Measurements from ENCODE around the gene IFI35.
A peak's percentile ranks its signal among the peaks of the same experiment; 100 is the strongest.
"Not testable (repeated sequence)": the region's sequence is repeated elsewhere in the genome, so short reads cannot be mapped to it uniquely, and the experiment has no call there.

The IFI35 gene

DNA sequence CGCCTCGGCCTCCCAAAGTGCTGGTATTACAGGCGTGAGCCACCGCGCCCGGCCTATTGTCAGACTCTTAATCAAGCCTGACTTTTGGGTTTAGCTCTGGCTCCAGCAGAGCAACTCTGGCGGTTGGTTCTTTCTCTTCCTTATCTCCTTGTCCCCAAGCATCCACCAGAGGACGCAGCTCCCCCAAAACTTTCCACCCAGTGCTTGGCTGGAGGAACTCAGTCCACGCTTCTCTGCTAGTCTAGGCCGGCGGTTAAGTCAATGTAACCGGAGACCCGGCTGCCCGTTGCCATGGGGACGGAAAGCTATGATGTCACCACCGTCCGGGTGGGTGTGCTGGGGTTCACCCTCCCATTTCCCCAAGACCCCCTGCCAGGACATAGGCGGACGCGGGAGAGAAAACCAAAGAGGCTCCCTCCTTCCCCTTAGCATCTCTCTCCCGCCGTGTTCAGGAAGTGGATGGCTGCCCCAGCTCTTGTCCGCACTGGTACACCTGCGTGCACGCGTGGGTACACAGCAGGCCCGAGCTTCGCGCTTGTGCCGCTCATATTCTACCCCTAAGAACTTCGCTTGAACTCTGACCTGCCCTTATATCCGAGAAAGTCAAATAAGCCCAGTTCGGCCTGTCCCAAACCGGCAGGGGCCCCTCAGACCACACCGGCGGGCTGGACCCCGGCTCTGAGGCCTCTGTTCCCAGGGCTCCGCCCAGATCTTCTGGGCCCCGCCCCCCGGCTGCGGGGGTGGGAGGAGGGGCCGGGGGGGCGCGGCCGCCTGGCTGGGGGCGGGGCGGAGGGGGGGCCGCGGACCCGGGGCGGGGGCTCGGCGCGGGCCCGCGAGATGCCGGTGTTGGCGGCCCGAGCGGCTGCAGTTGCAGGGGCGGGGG lies 18.1 kb downstream of the IFI35 start, which contains the start of gene RND2:
Gene RND2 (plus strand): TSS at position 825 of the 883 bp plus-strand sequence. CDS start 117 bp downstream, outside the sequence.
- DNase-seq = peak; percentile 74

DNA sequence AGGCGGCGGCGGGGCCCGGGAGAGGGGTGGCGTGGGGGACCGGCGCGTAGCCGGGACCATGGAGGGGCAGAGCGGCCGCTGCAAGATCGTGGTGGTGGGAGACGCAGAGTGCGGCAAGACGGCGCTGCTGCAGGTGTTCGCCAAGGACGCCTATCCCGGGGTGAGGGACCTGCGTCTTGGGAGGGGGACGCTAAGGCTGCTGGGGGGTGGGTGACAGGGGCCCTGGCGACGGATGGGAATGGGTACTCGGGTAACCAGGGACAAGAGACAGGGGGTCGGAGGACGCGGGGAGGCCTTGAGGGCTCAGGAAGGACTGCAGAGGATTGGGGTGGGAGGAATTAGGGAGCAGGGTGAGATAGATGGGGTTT lies 18.7 kb downstream of the IFI35 start:
- DNase-seq = no peak

DNA sequence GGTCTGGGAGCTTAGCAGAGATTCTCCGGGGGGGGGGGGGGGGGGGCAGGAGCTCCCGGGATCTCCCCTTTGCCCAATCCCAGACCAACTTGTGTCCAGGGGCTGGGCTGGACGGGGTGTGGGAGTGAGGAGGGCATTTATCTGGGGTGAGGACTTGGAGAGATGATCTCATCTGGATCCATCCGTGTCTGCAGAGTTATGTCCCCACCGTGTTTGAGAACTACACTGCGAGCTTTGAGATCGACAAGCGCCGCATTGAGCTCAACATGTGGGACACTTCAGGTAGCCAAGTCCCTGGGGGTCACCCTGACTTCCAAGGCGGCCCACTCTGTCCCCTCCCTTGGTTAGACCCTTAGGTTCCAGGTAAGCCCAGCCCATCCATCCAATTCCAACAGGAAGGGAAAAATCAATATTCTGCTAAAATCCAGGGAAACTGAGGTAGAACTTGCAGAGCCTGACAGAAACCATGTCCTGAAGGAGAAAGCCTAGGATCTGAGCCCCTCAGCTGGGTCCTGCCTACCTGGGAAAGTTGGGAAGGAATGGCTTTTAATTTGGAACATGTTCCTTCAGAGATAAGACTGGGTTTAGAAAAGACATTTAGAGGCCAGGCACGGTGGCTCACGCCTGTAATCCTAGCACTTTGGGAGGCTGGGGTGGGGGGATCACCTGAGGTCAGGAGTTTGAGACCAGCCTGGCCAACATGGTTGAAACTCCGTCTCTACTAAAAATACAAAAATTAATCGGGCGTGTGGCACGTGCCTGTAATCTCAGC lies 19.4 kb downstream of the IFI35 start:
- DNase-seq = no peak

DNA sequence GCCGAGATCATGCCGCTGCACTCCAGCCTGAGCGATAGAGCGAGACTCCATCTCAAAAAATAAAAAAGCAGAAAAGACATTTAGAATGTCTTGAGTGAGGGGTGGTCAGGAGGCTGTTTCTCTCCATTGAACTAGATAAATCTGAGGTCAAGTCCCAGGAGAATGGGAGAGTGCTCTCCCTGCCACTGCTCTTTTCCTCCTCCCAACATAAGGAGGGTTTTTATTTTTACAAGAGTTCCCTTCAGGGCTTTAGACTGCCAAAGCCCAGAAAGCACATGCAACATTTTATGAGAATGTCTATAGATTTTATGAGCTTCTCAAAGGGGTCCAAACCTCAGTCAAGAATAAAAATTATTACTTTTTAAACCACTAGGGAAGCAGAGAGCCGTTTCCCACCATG lies 20.0 kb downstream of the IFI35 start:
- no peak for DNase-seq

DNA sequence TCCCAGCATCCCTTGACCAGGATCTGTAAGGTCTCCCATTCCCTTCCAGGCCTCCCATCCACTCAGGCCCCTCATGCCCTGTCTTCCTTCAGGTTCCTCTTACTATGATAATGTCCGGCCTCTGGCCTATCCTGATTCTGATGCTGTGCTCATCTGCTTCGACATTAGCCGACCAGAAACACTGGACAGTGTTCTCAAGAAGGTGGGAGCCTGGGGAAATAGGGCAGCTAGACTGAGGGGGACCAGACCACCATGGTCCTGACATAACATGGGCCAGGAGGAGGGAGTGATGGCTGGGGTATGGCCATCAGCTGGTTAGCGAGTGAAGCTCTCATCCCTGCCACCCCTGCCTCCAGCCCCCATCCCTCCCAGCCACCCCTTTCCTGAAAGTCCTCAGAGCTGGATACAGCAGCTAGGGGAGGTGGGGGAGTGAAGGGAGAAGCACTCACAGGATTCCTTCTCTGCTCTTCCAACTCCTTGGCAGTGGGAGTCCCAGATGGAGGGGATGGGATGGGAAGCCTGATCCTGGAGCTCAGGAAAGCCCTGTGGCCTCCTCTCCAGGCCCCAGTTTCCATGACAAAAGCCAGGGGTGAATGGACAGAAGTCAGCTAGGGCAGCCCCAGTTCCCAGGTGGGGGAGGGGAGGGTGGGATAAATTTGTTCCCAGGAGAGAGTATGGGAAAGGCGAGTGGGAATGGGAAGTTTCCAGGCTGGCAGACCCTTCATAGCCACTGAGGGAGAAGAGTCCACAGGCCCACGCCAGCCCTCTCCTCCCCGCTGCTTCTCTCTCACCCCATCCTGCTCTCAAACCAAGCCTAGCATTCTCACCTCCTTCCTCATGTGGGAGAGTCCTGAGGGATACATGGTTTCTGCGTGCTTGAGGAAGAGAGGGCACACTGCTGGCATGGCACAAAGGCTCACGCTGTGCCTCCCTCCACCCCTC lies 20.8 kb downstream of the IFI35 start:
- no peak for DNase-seq

DNA sequence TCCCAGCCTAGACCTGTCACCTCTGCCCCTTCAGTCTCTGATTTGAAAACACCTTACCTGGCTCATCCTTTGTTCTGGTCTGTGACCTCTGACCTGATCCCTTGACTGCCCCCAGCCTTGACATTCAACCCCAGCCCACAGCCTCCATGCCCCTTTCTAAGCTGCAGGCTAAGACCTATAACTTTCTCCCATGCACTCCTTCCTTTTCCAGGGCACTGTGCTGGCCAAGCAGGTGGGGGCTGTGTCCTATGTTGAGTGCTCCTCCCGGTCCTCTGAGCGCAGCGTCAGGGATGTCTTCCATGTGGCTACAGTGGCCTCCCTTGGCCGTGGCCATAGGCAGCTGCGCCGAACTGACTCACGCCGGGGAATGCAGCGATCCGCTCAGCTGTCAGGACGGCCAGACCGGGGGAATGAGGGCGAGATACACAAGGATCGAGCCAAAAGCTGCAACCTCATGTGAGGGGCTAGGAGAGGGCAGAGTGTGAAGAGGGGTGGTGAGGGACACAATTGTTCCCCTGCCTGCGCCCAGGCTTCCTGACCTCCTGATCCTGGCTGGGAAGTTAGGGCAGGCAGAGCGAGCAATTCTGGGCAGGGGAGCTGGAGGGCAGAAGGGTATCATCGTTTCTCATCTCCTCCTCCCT lies 21.8 kb downstream of the IFI35 start:
- DNase-seq = no peak

DNA sequence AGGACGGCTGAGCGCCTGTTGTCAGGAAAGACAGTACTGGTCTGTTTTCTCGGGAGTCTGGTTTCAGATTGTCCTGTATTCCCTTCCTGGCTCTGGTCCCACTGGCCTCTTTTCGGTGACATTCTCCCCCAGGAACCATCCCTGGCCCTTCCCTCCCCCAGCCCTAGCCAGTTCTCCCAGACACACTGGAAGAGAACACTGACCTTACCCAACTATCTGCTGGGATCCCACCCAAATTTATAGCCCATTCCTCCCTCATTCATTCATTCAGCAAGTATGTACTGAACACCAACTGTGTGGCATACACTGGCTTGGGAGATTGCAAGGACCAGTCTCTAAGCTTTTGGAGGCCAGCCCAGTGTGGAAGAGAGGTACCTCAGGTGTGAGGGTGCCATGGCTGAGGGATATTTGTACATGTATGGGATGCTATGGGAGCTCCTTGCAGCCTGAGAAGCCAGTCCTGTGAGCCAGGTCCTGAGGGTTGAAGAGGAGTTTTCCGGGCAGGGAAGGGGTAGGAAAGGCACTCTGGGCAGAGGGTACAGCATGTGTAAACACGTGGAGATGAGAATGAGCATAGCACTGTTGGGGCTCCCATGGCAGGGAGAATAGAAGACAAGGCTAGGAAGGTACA lies 23.7 kb downstream of the IFI35 start:
- DNase-seq = no peak

DNA sequence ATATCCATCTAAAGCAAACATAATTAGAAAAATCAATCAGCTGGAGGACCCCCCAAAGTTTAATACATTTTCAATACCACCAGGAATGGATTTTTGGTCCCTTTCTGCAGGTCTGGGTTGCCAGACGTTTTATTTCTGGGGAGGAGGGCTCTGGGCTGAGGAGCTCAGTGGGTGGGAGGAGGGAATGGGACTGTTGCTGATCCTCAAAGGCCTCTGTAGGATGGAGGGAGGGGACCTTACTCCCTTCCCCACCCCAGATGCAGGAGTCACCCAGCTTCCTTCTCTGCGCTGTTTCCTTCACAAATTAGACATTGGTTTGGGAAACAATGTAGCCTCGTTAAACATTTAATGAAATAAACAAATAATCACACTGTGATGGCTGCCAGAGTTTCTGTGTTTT lies 25.1 kb downstream of the IFI35 start:
- DNase-seq = no peak

DNA sequence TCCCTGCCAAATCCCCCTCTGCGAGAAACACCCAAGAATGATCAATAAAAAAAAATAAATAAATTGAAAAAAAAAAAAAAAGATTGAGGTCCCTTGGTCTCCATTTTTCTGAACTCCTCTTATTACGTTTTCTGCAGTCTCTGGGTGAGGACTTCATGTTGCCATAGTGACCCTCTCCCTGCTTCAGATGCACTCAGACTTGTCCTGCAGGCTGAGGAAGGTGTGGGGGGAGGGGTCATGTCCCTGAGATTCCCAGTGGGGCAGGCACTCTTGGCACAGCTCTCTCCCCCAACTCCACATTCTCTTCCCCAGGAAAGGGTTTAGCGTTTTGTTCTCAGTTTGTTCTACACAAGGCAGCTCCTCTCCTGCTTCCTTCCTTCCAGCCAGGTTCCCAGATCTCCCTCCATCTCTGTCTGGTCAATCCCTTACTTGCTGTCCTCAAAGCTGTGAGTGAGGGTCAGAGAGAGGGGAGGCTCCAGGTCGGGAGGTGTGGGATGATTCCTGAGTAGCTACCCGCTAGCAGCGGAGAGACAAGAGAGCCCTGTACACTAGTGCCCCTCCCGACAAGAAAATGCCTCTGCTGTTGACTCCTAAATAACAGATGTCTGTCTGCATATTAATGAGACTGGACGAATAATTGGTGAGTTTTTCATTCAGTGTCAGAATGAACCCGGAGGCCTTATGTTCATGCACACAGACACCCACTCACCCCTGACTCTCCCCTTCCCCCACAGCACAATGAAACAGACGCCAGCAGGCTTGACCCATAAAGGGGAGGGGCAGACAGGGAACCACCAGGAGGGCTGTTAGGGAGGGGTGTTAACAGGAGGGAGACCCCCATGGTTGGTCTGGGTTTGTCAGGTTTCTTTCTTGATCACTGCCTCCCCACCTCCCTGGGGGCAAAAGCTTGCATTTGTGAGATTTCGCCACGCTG lies 27.6 kb downstream of the IFI35 start:
- no peak for DNase-seq

DNA sequence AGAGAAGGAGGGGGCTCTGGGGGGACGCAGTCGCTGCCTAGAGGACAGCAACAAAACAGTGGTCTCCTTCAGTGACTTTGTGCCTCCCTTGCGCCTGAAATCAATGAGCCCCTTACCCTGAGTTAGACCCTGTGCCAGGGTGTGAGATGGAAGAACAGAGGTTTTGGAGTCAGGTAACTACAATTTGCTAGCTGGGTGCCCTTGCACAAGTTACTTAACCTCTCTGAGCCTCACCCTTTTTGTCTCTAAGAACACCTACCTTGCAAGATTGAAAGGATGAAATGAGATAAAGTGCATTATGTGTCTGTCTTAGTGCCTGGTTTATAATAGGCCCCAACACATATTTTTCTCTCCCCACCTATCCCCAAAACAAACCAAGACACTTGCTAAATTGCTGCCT lies 28.3 kb downstream of the IFI35 start:
- no peak for DNase-seq

DNA sequence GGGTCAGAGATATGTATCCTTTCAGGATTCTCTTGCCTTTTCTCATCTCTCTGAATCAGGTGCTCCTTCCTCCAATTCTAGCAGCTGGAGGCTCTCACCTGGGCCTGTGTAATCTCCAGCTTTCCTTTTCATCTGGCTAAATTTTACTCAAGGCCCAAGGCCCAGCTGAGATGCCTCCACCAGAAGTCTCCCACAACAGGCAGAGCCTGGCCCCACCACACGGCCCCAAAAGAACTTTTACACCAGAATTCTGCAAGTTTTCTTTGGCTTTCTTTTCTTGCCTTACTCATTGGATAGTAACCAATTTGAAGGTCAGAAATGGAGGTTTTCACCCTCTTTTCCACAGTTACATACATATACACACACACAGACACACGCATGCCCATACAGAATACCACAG lies 33.1 kb downstream of the IFI35 start:
- no peak for DNase-seq

DNA sequence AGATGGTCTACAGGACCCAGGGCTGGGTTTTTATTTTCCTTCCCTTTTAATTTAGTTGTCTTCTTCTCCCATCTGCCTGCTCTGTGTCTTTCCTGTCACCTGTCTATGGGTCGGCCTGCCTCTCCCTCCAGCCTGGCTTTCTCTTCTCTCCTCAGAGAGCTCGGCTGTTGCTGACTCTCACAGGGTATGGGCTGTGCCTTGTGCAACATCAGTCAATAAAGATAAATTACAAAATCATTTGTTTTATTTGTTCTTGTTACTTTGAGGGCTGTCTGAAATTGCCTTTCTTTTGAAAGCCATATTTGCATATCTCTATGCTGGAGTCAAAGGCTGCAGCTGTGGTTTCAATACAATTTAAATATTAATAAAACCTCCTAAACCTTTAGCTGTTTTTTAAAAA lies 34.1 kb downstream of the IFI35 start:
- DNase-seq = no peak

DNA sequence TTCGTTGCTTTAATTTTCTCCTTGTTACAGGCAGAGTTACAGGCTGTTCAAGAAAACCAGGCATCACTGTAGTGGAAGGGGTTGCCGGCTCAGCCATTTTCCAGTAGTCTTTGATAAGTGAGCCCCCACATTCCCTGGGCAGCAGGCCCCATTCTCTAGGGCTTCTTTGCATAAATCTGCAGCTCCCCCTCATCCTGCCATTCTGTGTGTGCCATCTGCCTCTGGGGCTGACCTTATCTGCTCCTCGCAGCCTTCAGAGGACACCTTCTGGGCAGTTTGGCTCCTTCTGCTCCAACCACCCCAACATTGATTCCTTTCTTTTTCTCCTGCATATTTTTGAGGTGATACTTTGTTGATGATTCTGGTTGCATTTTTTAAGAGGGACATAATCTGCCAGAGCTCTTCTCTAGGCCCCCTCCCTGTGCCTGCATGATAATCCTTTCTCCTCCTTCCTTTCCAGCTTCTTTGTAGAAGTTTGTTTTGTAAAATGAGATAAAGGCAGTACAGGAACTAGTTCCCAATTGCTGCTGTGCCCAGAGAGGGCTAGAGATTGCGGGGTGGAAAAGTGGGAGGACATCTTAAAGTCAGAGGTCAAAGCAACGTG lies 35.5 kb downstream of the IFI35 start:
- DNase-seq = no peak

DNA sequence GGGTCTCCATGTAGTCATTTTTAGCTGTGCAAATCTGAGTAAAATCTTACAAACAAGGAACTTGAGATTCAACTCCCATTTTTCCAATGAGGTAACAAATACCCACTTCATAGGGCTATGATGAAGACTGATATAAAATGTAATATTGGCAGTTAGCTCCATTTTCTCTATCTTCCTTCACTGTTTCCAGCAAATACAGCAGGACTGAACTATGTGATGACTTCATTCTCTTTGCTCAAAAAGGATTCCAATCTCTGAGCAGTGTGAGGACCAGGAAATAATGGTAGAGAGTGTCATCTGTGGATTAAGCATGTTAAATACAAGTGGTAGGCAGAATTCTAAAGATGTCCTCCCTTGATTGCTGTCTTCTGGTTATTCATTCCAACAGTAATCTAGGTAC lies 36.7 kb downstream of the IFI35 start:
- no peak for DNase-seq

DNA sequence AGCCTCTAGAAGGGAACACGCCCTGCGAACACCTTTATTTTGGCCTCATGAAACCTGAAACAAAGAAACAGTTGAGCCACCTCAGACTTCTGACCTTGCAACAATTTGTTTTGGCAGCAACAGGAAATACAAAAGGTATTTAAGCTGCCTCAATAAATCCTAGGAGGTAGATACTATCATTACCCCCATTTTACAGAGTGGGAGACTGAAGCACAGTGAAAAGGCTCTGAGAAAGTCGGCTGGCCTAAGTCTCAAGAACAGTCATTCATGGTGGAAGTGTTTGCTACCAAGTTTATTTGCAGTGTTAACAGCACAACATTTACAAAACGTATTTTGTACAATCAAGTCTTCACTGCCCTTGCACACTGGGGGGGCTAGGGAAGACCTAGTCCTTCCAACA lies 37.4 kb downstream of the IFI35 start:
- no peak for DNase-seq

DNA sequence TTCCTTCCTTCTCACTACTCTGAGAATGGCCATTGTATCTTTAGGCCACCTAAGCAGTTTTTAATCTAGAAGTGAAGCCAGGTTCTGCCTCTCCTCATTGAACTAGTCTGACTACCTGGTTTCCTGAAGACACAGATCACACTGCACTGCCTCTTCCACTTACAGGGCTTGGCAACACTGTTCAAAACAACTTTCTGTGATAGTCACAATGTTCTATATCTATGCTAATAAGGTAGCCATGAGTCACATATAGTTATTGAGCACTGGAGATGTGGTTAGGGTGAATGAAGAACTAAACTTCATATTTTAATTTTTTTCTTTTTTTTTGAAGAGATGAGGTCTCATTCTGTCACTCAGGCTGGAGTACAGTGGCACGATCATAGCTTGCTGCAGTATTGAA lies 45.4 kb downstream of the IFI35 start:
- no peak for DNase-seq

DNA sequence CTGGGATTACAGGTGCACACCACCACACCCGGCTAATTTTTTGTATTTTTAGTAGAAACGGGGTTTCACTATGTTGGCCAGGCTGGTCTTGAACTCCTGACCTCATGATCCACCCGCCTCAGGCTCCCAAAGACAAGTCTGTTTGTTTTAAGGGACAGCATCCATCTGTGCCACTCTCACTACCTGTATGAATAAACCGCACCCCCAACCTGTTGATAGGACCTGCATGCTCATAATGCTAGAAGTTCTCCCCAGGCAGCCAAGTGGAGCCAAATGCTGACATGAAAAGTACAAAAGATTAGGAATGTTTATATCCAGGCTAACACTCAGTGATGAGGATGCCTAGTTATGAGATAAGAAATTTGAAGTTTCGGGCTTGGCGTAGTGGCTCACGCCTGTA lies 46.4 kb downstream of the IFI35 start:
- not testable (repeated sequence) for DNase-seq

DNA sequence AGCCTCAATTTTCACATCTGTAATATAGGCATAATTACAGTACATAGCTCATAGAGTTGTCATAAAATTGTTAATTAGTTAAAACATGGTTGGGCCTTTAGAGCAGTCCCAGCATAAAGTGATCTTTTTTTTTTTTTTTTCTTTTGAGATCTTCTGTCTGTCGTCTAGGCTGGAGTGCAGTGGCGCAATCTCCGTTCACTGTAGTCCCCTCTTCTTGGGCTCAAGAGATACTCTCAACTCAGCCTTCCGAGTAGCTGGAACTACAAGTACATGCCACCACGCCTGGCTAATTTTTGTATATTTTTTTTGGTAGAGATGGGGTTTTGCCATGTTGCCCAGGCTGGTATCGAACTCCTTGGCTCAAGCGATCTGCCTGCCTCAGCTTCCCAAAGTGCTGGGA lies 49.5 kb downstream of the IFI35 start:
- DNase-seq = no peak

DNA sequence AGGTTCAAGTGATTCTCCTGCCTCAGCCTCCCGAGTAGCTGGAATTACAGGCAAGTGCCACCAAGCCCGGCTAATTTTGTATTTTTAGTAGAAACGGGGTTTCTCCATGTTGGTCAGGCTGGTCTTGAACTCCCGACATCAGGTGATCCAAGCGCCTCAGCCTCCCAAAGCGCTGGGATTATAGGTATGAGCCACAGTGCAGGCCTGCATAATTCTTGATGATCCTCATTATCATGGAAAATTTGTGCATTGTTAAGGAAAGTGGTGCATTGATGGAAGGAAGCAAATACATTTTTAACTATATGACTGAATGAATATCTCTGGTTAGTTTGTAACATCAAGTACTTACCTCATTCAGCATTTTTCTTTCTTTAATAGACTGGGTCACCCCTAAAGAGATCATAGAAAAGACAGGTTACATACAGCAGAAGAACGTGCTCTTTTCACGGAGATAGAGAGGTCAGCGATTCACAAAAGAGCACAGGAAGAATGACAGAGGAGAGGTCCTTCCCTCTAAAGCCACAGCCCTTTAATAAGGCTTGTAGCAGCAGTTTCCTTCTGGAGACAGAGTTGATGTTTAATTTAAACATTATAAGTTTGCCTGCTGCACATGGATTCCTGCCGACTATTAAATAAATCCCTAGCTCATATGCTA lies 56.5 kb downstream of the IFI35 start:
- DNase-seq = no peak

Measured in stimulated activated CD4-positive, alpha-beta T cell treated with anti-CD3 and anti-CD28 coated beads, Interleukin-4, amount 100 ng/mL, for 1 hour (primary cell).